Panc1 (cell line): ENCODE results near the gene DTD1. TPM values are rescaled to one million over a fixed set of nuclear protein-coding genes. Genes with fewer than 3 reads are reported as not detected.

Experiments used
- ATAC-seq: fragments of 200-7000 bp; cut with Tn5 transposase; 2 replicates; pipeline ENCODE4 v1.9.1; 2020; ENCODE audit warnings: mild to moderate bottlenecking, moderate library complexity
- BruUV-seq: library from RNA; stranded (reverse); fragments of 400-500 nt; replicated peaks from 2 replicates; lab custom pipeline; 2021; lab: Mats Ljungman, UMichigan
- CTCF ChIA-PET: fragments of 300-600 bp; sonication (Branson Sonifier 250); formaldehyde crosslinking; loops from one replicate; lab custom pipeline; 2022; ENCODE audit warnings: antibody characterized with exemption; lab: Charles Lee
- POLR2A ChIA-PET: fragments of 300-600 bp; sonication (Branson Sonifier 250); formaldehyde crosslinking; loops from one replicate; lab custom pipeline; 2022; ENCODE audit warnings: antibody characterized with exemption; lab: Charles Lee
- DNase-seq: peaks from one replicate; pipeline ENCODE4 v3.0.0-alpha.2; 2010; ENCODE audit warnings: low read depth, low spot score
- H3K27ac ChIP-seq: 2 replicates; pipeline ENCODE4 v1.5.1; 2011; ENCODE audit warnings: mild to moderate bottlenecking, low read length, inconsistent platforms
- H3K27me3 ChIP-seq: fragments of 200-500 bp; sonication (Bioruptor generic); 2 replicates; pipeline ENCODE4 v1.6.0; 2014; ENCODE audit warnings: low read length, inconsistent platforms; ENCODE audit not compliant: control insufficient read depth, insufficient read depth
- H3K36me3 ChIP-seq: fragments of 200-500 bp; sonication (Bioruptor generic); 2 replicates; pipeline ENCODE4 v1.5.1; 2014; ENCODE audit warnings: inconsistent platforms, mild to moderate bottlenecking, low read length, moderate library complexity; ENCODE audit not compliant: control insufficient read depth, insufficient read depth
- H3K4me1 ChIP-seq: 2 replicates; pipeline ENCODE4 v1.5.1; 2011; ENCODE audit warnings: inconsistent platforms, mild to moderate bottlenecking, low read length, moderate library complexity; ENCODE audit not compliant: control insufficient read depth, insufficient read depth
- H3K4me3 ChIP-seq, 2 experiments: 2 replicates each; pipeline ENCODE4 v1.5.1; 2011 to 2012; ENCODE audit warnings: low read depth in 2 of 2, low read length in 2 of 2, mild to moderate bottlenecking in 2 of 2, inconsistent platforms in 1 of 2, moderate library complexity in 1 of 2
- H3K9me3 ChIP-seq: fragments of 200-500 bp; sonication (Bioruptor generic); 2 replicates; pipeline ENCODE4 v1.5.1; 2014; ENCODE audit warnings: low read depth, mild to moderate bottlenecking, inconsistent platforms, low read length, moderate library complexity; ENCODE audit not compliant: control insufficient read depth, insufficient read depth
- CTCF ChIP-seq: fragments of 450-650 bp; IDR thresholded peaks from 2 replicates; pipeline ENCODE4 v1.5.1; 2017; ENCODE audit warnings: mild to moderate bottlenecking
- POLR2AphosphoS5 ChIP-seq: IDR thresholded peaks from 2 replicates; pipeline ENCODE4 v1.6.1; 2012; ENCODE audit warnings: mild to moderate bottlenecking, low read depth, low read length, moderate library complexity
- REST ChIP-seq, 2 experiments: IDR thresholded peaks; 2 replicates each; pipeline ENCODE4 v1.6.1; 2011 to 2012; ENCODE audit warnings: low read depth in 2 of 2, control low read depth in 1 of 2, low read length in 1 of 2, mild to moderate bottlenecking in 1 of 2, moderate library complexity in 1 of 2; ENCODE audit not compliant: insufficient read depth in 1 of 2
- SIN3A ChIP-seq: IDR thresholded peaks from 2 replicates; pipeline ENCODE4 v1.6.1; 2012; ENCODE audit warnings: low read depth, mild to moderate bottlenecking, low read length, moderate library complexity, borderline replicate concordance; ENCODE audit not compliant: insufficient read depth
- TCF7L2 ChIP-seq: IDR thresholded peaks from 2 replicates; pipeline ENCODE4 v1.6.1; 2011; ENCODE audit warnings: mild to moderate bottlenecking, low read depth, low read length, inconsistent platforms
- in situ Hi-C: cut with HindIII; loops from 2 replicates; pipeline ENCODE4 v1.10.0; 2016; ENCODE audit warnings: low sequenced_read_pairs, low pct_unique_long_range_greater_than_20kb
- intact Hi-C: fragments of 100-400 bp; cut with micrococcal nuclease; formaldehyde crosslinking; loops from one replicate; pipeline ENCODE4 v1.10.0; 2022; ENCODE audit not compliant: unreplicated experiment
- total RNA-seq: library from RNA; stranded (reverse); gene quantifications from one replicate; pipeline ENCODE4 v1.2.1, GENCODE V29; 2021; ENCODE audit not compliant: unreplicated experiment

Gene DTD1
- total RNA-seq, 1 experiment from 2014 or later: 23.6 TPM

- Histone ChIP-seq H3K36me3 (peaks cover 5% of the 10 kb centered on the region; the same call in 1 of the 2 replicates), H3K9me3 (no peaks in the 10 kb centered on the region), H3K27ac (peak overlapping the region; percentile 3; the same call in 1 of the 2 replicates), H3K27me3 (no peaks in the 10 kb centered on the region), H3K4me3 (no peak overlapping the region), H3K4me1 (no peaks in the 10 kb centered on the region)
- no peak for TF ChIP-seq TCF7L2
- no peak for TF ChIP-seq REST (IDR thresholded peaks at IDR 0.05; ENCODE audit: insufficient read depth in 1 of 2, low read depth in 2 of 2, low read length in 1 of 2)
- TF ChIP-seq CTCF: no peak
- no peak for TF ChIP-seq POLR2AphosphoS5
- in situ Hi-C loops (no loop called here), intact Hi-C loops (no loop called here)
- DNase-seq (peak; percentile 30), ATAC-seq (no peak)
- no TSS peak for BruUV-seq
- ChIA-PET CTCF (interaction anchor here (0.8 kb wide), 1 partner anchor 15 kb away, joined by 4 read pairs; no protein-coding TSS in a partner anchor), POLR2A (no interaction called here)
These were observed 2.7 kb upstream of the DTD1 start for GRCh38 chr20:18585134-18585533.

- Histone ChIP-seq H3K4me3 (peak overlapping the region; percentile 74 to 80), H3K36me3 (peaks cover 5% of the 10 kb centered on the region; the same call in 1 of the 2 replicates), H3K9me3 (no peaks in the 10 kb centered on the region), H3K27ac (peak overlapping the region; percentile 35), H3K4me1 (no peaks in the 10 kb centered on the region), H3K27me3 (no peaks in the 10 kb centered on the region)
- ATAC-seq (no peak), DNase-seq (no peak)
- intact Hi-C loops (no loop called here), in situ Hi-C loops (no loop called here)
- ChIA-PET CTCF (no interaction called here), POLR2A (interaction anchor here (0.6 kb wide), 1 partner anchor 11 kb away, joined by 7 read pairs; no protein-coding TSS in a partner anchor)
- TF ChIP-seq POLR2AphosphoS5 (no peak), TCF7L2 (no peak), SIN3A (no peak)
- no TSS peak for BruUV-seq
These were observed 700 bp downstream of the DTD1 start for GRCh38 chr20:18588574-18588933.

- CTCF ChIA-PET: no interaction called here
- Histone ChIP-seq H3K27ac (no peak overlapping the region), H3K27me3 (no peaks in the 10 kb centered on the region), H3K9me3 (no peaks in the 10 kb centered on the region), H3K36me3 (peaks cover 5% of the 10 kb centered on the region; the same call in 1 of the 2 replicates), H3K4me1 (no peaks in the 10 kb centered on the region), H3K4me3 (no peak overlapping the region)
- TSS peak; percentile 61 for BruUV-seq
- in situ Hi-C loops (no loop called here), intact Hi-C loops (no loop called here)
- DNase-seq: no peak
- POLR2A ChIA-PET: no interaction called here
- no peak for ATAC-seq
- no peak for TF ChIP-seq CTCF
- TF ChIP-seq SIN3A: no peak
- no peak for TF ChIP-seq POLR2AphosphoS5
- TF ChIP-seq REST (IDR thresholded peaks at IDR 0.05; ENCODE audit: insufficient read depth in 1 of 2, low read depth in 2 of 2, low read length in 1 of 2): no peak
These were observed 2.3 kb downstream of the DTD1 start for GRCh38 chr20:18589941-18590674.
